C4-2B (cell line): Measurements from ENCODE around the gene MIER3.

Source experiments
- CTCF ChIP-seq: fragments of 450-650 bp; conservative IDR thresholded peaks from 2 replicates; pipeline ENCODE4 v1.5.1; 2017; ENCODE audit warnings: mild to moderate bottlenecking
- ZFX ChIP-seq: fragments of 450-650 bp; IDR thresholded peaks from 2 replicates; pipeline ENCODE4 v1.6.1; 2017

GRCh38 chr5:56881571-56881970 is 70.4 kb downstream of the MIER3 start:
- TF ChIP-seq ZFX (no peak), CTCF (no peak)
